ENCODE measurements around the gene CC2D2A.
A peak's percentile ranks its signal among the peaks of the same experiment; 100 is the strongest.
"Not testable (repeated sequence)": the region's sequence is repeated elsewhere in the genome, so short reads cannot be mapped to it uniquely, and the experiment has no call there.

CC2D2A gene

DNA sequence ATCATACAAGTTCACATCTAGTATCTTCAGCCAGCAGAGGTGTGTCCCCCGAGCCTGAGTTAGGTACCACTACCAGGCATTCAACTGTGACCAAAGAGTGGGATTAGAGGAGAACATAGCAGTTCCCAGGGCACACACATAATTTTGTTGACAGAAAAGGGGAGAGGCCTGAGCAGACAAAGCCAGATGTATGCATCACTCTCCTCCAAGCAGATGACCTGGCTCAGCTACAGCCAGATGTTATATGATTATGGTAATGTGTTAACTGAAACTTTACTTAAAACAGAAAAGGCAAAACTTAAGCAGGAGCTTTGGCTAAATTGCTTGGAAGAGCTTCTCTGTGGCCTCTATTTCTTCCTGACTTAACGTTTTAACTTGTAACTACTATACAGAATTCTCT is 88.9 kb downstream of the CC2D2A start:
- no peak for DNase-seq (ENCODE audit: low spot score)

GRCh38 chr4:15562114-15562513 is 92.4 kb downstream of the CC2D2A start:
- peak; percentile 6 for DNase-seq (ENCODE audit: low spot score)

DNA sequence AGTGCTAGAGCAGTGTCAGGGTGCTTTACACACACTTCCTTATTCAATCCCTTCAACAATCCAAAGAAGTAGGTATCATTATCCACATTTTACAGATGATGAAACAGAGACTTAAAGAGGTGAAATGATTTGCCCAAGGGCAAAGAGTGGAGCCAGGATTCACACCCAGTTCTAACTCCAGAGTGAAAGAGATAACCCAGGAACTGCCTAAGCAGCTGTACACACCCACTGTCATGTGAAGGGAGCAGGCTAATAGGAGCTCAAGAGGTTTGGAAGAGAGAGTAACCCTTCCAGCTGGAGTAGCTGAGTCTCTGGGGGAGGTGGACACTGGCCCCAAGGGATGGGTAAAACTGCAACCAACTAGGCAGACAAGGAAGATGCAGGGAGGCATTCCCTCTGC is 92.9 kb downstream of the CC2D2A start:
- DNase-seq (ENCODE audit: low spot score): no peak

DNA sequence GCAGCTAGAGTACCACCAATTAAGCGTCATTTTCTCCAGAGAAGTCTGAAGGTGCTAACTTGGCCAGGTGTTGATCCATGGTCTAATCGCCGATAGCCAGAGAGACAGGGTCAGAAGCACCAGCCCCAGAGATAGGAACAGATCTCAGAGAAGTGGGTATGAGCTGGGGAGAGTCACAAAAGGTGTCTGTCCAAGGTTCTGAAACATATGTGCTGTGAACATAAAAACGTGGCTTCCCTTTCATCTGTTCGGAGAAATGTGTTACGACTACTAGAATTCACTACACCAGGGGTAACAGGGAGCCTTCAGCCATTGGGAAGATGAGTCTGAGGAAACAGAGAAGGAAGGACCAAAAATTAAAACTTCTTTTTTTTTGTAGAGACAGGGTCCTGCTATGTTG is 94.2 kb downstream of the CC2D2A start:
- no peak for DNase-seq (ENCODE audit: low spot score)

GRCh38 chr4:15568821-15569220 is 99.1 kb downstream of the CC2D2A start:
- DNase-seq (ENCODE audit: low spot score): no peak

- no peak for DNase-seq (ENCODE audit: low spot score)
These were observed 100.1 kb downstream of the CC2D2A start for GRCh38 chr4:15569746-15570145.

- peak; percentile 2 for DNase-seq (ENCODE audit: low spot score)
These were observed 106.3 kb downstream of the CC2D2A start for GRCh38 chr4:15575966-15576365.

- no peak for DNase-seq (ENCODE audit: low spot score)
These were observed 107.8 kb downstream of the CC2D2A start for GRCh38 chr4:15577508-15577907.

- DNase-seq (ENCODE audit: low spot score): no peak
These were observed 115.1 kb downstream of the CC2D2A start for GRCh38 chr4:15584785-15585184.

- DNase-seq (ENCODE audit: low spot score): no peak
These were observed 115.6 kb downstream of the CC2D2A start for GRCh38 chr4:15585331-15585730.

- no peak for DNase-seq (ENCODE audit: low spot score)
These were observed 116.4 kb downstream of the CC2D2A start for GRCh38 chr4:15586066-15586465.

DNA sequence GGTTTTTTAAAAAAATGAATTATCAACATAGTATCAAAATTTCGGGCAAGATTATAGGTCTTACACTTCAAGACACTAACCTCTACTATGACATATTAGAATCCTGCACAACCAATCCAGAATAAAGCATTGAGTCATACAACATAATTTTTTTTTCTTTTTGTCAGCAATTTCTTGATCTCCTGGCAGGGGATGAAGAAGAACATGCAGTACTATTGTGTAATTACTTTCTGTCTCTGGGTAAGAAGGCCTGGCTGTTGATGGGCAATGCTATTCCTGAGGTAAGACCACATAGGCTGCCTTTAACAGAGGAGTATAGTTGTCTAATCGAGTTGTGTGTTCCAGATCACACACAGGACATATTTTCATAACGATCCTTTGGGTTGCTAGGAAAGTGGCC is 118.0 kb downstream of the CC2D2A start:
- DNase-seq (ENCODE audit: low spot score): no peak

GRCh38 chr4:15592799-15593198 is 123.1 kb downstream of the CC2D2A start:
- no peak for DNase-seq (ENCODE audit: low spot score)

- DNase-seq (ENCODE audit: low spot score): no peak
These were observed 129.0 kb downstream of the CC2D2A start for GRCh38 chr4:15598644-15599043.

DNA sequence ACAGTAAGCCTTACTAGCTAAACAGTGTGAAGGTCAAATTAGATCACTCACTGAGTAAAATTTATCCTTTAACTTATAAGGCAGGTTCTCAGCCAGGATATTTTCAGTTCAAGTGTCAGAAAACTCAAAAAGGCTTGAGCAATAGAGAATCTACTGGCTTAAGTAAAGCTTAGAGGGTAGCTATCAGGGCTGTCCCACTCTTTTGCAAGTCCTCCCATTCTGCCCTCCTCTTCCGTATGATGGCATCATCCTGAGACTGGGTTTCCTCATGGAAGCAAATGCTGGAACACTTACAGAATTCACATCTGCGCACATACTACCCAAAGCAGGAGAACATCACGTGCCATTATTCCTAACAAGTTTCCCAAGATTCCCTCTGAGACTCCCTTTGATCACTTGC is 130.5 kb downstream of the CC2D2A start:
- no peak for DNase-seq (ENCODE audit: low spot score)

- no peak for DNase-seq (ENCODE audit: low spot score)
These were observed 132.2 kb downstream of the CC2D2A start for GRCh38 chr4:15601862-15602261.

DNA sequence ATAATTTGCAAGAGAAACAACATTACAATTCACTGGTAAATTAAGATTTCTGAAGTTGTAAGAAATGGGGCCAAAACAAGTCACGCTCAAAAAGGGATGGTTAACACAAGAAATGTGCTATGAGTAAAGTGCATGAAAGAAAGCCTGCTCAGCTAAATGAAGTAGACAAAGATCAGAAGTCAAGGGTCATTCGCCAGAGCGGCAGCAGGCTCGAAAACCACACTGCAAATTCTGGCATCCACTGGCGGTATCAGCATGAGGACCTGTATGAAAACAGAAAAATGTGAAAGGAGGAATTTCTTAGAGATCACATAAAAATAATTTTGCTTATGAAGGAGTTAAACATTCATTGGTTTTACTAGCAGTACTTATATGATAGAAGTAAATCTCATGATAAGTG is 135.9 kb downstream of the CC2D2A start:
- no peak for DNase-seq (ENCODE audit: low spot score)

GRCh38 chr4:15610855-15611254 is 141.2 kb downstream of the CC2D2A start:
- no peak for DNase-seq (ENCODE audit: low spot score)

- no peak for DNase-seq (ENCODE audit: low spot score)
These were observed 142.5 kb downstream of the CC2D2A start for GRCh38 chr4:15612136-15612535.

GRCh38 chr4:15614891-15615290 is 145.2 kb downstream of the CC2D2A start:
- DNase-seq (ENCODE audit: low spot score): not testable (repeated sequence)

DNA sequence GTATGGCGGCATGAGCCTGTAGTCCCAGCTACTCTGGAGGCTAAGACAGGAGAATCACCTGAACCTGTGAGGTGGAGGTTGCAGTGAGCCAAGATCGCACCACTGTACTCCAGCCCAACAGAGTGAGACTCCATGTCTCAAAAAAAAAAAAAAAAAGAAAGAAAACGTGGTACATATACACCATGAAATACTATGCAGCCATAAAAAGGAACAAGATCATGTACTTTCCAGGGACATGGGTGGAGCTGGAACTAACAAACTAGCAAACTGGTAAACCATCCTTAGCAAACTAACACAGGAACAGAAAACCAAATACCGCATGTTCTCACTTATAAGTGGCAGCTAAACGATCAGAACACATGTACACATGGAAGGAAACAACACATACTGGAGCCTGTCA is 147.7 kb downstream of the CC2D2A start:
- DNase-seq (ENCODE audit: low spot score): not testable (repeated sequence)

GRCh38 chr4:15636818-15637217 is 167.1 kb downstream of the CC2D2A start:
- DNase-seq (ENCODE audit: low spot score): no peak

GRCh38 chr4:15638418-15638817 is 168.7 kb downstream of the CC2D2A start:
- DNase-seq (ENCODE audit: low spot score): no peak

GRCh38 chr4:15648600-15648999 is 178.9 kb downstream of the CC2D2A start:
- DNase-seq (ENCODE audit: low spot score): no peak

DNA sequence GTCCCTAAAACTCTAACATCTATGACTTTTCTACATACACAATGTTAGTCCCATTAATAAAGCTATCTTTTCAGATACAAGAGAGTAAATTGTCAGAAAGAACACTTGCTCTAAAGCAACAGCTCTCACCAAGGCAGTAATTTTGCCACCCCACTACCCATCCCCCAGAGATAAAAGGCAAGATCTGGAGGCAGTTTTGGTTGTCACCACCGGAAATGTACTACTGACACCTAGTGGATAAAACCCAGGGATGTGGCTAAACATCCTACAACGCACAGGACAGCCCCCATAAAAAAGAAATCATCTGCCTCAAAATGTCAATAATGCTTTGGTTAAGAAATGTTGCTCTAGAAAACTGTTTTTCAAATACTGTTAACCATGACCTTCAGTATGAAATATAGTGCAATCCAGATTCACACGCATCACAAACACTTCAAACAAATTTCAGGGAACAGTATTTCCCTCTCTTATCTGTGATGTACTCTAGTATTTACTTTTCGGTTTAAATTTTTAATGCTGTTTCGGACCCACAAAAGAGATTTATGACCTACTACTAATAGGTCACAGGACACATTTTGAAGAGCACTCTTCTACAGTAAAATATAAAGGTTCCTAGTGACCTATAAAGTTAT is 180.3 kb downstream of the CC2D2A start:
- DNase-seq (ENCODE audit: low spot score): peak; percentile 64
